Stimulated activated CD8-positive, alpha-beta memory T cell treated with anti-CD3 and anti-CD28 coated beads, Interleukin-12 subunit alpha, Interleukin-12 subunit beta, amount 100 ng/mL, for 1 hour (primary cell): Measurements from ENCODE around the gene BUD23.
"Not testable (repeated sequence)": the region's sequence is repeated elsewhere in the genome, so short reads cannot be mapped to it uniquely, and the experiment has no call there.

ENCODE experiments used
- DNase-seq: peaks from one replicate; pipeline ENCODE4 v3.0.0-alpha.2; 2020; ENCODE audit warnings: low read depth

The BUD23 gene

GRCh38 chr7:73683056-73683787 is at the start of gene BUD23, which contains the start of gene DNAJC30:
BUD23 (plus strand) TSS chr7:73683597; CDS start chr7:73683626, 29 bp downstream.
DNAJC30 (minus strand) TSS chr7:73683453; CDS start chr7:73683423, 30 bp downstream.
- peak; percentile 94 for DNase-seq

- no peak for DNase-seq
Observed at GRCh38 chr7:73633844-73634243, 49.6 kb upstream of the BUD23 start.

GRCh38 chr7:73635428-73636200 is 47.8 kb upstream of the BUD23 start:
- DNase-seq, result no peak

- no peak for DNase-seq
Observed at GRCh38 chr7:73638911-73639310, 44.5 kb upstream of the BUD23 start.

- no peak for DNase-seq
Observed at GRCh38 chr7:73642834-73643233, 40.6 kb upstream of the BUD23 start.

- no peak for DNase-seq
Observed at GRCh38 chr7:73644688-73645286, 38.6 kb upstream of the BUD23 start.

- no peak for DNase-seq
Observed at GRCh38 chr7:73645643-73646174, 37.7 kb upstream of the BUD23 start.

- no peak for DNase-seq
Observed at GRCh38 chr7:73646785-73647724, 36.3 kb upstream of the BUD23 start.

GRCh38 chr7:73647725-73648592 is 35.4 kb upstream of the BUD23 start:
- no peak for DNase-seq

GRCh38 chr7:73648593-73649332 is 34.6 kb upstream of the BUD23 start:
- DNase-seq, result no peak

GRCh38 chr7:73649576-73649975 is 33.8 kb upstream of the BUD23 start:
- DNase-seq, result no peak

- no peak for DNase-seq
Observed at GRCh38 chr7:73650524-73650923, 32.9 kb upstream of the BUD23 start.

- DNase-seq, result no peak
Observed at GRCh38 chr7:73652541-73652949, 30.9 kb upstream of the BUD23 start.

- not testable (repeated sequence) for DNase-seq
Observed at GRCh38 chr7:73655309-73655708, 28.1 kb upstream of the BUD23 start.

GRCh38 chr7:73659983-73660382 is 23.4 kb upstream of the BUD23 start:
- DNase-seq, result no peak

GRCh38 chr7:73660594-73660993 is 22.8 kb upstream of the BUD23 start:
- DNase-seq, result not testable (repeated sequence)

GRCh38 chr7:73663033-73663432 is 20.4 kb upstream of the BUD23 start:
- DNase-seq, result no peak

- peak; percentile 88 for DNase-seq
Observed at GRCh38 chr7:73667344-73668102, 15.9 kb upstream of the BUD23 start, which contains the start of gene VPS37D. VPS37D (plus strand) TSS chr7:73667831; CDS start chr7:73667959, 128 bp downstream.
